Activated CD4-positive, alpha-beta T cell treated with anti-CD3 and anti-CD28 coated beads for 48 hours (primary cell): ENCODE data around the gene KSR2.
A peak's percentile ranks its signal among the peaks of the same experiment; 100 is the strongest.
"Not testable (repeated sequence)": the region's sequence is repeated elsewhere in the genome, so short reads cannot be mapped to it uniquely, and the experiment has no call there.

Experiments
- DNase-seq: peaks from one replicate; pipeline ENCODE4 v3.0.0-alpha.2; 2020

KSR2 gene

DNA sequence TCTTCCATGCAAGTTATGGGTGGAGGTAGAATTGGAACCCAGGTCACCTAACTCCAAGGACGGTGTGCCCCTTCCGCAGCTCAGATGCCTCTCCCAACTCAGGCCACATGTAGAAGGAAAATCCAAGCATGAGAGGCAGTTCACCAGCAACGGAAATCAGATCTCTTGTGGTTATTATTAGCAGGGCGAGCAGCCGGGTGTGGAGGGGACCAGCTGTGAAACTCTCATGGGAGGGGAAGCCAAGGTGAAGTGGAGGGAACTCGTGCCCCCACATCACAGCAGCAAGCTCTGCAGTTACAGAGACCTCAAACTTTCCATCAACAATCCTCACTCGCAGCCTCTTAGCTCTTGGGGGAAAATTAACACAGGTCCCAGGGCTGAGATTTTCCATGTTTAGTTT is 79.7 kb downstream of the KSR2 start:
- DNase-seq, result no peak

DNA sequence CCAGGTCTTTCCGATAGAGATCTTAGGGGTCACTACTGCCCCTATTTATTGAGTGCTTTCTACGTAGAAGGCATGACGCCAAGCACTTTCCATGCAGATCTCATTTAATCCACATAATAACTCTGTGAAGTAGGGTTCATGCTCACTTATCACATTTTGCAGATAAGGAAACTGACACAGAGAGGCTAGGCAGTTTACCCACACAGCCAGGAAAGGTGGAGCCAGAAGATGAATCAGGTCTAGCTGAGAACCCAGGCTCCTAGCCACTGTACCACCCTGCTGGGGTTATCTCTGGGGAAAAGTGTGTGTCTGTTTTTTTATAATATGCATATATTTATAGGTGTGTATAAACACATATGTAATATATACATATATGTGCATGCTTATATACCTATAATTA is 83.6 kb downstream of the KSR2 start:
- no peak for DNase-seq

DNA sequence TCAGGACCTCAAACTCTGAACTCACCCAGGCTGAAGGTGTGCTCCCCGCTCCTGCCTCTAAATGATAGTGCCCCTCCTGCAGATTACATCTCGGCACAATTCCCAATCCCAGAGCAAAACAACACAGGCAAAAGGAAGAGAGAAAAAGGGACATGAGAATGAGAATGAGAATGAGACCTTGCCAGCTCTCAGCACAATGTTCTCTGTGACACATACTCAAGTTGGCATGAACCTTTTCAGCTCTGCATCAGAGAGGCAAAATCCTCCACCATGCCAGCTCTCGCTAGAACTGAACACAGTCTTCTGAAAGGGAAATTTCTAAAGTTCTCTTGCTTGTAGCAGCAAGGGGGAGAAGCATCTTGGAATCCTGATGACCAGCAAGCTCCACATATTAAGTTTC is 84.6 kb downstream of the KSR2 start:
- DNase-seq, result no peak

DNA sequence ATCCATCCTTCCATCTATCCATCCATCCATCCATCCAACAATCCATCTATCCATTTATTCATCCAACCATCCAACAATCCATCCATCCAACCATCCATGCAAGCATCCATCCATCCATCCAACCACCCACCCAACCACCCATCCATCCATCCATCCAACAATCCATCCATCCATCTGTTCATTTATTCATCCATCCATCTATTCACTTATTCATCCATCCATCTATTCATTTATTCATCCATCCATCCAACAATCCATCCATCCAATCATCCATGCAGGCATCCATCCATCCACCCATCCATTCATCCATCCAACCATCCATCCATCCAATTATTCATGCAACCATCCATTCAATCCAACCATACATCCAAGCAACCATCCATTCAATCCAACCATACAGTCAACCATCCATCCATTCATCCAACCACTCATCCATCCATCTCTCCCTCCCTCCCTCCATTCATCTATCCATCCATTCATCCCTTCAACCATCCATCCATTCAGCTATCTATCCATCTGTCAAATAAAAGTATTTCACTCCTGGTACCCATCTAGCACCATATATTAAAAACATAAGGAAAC is 86.1 kb downstream of the KSR2 start:
- DNase-seq, result no peak

DNA sequence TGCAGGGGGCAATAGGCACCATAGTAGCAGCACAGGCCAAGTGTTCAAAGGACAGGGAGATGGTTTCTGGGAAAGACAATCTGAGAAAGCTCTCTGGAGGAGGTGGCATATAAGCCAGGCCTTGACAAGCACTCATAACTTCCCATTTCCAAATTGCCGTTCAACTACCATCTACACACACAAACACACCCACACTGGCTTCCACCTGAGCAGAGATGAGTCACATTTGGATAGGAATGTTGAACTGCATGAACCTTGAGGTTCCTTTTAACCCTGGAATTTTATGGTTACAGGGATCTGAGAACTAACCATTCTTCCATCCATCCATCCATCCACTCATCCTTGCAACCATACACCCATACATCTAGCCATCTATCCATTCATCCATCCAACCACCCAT is 86.6 kb downstream of the KSR2 start:
- DNase-seq, result no peak

DNA sequence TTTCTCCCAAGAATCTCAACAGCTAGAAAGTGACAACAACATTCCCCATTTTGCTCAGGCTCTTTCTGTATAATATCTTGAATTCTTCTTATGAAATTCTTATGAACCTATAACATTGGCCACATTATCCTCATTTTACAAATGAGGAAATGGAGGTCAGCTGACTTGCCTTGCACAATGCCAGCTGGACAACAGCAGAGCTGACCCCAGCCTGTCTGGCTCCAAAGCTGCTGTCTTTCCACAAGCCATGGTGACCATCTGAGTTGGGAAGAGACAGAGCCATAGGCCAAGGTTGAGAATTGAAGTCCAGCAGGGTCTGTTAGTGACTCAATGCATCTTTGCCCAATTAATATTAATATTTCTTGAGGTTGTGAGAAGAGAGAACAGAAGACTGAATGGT is 87.3 kb downstream of the KSR2 start:
- no peak for DNase-seq

DNA sequence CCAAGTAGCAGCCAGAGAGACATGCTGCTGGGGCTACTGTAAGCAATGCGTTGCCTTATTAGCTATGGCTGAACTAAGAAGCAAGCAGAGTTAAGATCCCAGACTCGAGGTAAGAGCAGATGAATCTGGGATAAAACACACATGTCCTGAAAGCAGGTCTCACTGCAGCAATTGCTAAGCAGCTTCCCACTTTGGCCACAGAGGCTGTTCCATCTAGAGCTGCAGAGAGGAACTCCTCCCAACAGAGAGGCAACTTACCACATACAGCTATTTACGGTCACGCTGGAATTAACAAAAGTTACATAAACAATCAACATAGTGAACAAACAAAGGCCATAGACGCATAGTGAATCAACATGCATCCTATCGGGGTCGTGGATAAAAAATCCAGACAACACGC is 90.2 kb downstream of the KSR2 start:
- DNase-seq, result no peak

DNA sequence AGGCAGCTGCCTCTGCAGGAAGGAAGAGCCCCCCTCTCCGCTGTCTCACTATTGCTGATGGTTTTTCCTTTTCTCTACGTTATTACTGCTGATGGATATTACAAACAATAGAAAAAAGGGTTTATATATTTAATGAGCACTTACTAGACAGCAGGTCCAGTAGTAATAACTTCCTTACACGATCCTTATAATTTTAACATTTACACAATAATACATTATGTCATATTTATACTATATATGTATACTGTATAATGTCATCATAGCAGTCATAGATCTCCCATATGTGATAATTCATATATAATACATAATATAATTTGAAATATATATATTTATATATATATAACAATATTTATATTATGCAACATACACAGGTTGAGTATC is 92.4 kb downstream of the KSR2 start:
- no peak for DNase-seq

DNA sequence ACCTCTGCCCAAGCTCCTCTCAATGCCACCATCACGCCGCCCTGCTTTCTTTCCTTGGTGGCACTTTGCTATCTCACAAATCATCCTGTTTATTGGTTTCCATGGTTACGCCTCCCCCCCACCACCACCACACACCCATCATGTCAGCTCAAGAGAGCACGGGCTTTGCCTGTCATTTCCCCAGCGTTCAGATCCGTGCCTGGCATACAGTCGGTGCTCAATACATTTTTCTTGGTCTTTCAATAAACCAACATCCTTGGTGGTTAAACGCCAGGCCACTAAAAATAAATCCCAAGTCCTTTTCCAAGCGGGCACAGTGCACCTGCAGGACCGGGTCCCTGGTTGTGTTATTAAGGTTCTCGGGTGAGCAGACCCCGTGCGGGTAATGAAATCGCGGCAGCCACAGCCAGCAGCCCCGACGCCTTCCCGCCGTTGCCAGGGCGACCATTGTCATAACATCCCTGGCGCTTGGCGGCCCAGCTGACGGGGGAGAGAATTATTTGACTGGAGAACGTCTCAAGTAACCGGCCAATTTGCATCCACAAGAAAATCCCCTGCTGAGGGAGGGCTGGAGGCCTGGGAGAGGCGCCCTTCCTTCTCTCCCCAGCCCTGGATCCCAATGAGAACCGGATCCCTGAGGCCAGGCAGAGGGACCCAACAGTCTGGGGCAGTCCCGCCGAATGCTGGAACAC is 92.9 kb downstream of the KSR2 start:
- DNase-seq, result peak; percentile 57

DNA sequence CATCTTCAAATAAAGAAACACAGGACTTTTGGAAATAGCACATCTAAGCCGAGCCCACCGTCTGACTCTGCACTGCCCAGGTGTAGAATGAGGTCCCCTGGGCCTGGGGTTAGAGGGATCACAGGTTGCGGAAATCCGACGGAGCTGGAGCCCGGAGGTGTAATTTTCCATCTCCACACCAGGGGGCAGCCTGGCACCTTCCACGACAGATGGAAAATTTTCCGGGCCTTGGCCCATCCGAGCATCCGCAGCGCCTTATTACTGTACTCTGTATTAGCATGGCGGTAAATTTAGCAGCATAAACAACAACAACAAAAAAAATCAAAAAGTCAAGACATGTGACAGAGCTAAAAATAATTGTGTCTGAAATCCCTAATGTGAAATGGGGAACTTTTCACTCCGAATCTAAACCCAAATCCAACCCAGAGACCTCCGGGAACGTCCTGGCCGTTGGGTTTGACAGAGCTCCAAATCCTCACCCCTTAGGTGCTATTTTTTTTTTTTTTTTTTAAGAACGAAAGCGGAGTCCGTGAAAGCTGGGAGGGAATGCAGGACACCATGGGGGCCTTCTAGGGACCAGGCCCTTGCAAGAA is 93.9 kb downstream of the KSR2 start:
- DNase-seq, result peak; percentile 85

DNA sequence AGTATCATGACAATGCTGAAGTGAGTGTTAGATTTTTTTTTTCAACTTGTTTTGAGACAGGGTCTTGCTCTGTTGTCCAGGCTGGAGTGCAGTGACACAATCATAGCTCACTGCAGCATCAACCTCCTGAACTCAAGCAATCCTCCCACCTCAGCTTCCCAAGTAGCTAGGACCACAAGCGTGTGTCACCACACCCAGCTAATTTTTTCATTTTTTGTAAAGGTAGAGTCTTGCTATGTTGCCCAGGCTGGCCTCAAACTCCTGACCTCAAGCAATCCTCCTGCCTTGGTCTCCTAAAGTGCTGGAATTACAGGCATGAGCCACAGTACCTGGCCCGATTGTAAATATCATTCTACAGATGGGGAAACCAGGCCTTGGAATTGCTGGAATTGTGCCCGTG is 94.6 kb downstream of the KSR2 start:
- not testable (repeated sequence) for DNase-seq

DNA sequence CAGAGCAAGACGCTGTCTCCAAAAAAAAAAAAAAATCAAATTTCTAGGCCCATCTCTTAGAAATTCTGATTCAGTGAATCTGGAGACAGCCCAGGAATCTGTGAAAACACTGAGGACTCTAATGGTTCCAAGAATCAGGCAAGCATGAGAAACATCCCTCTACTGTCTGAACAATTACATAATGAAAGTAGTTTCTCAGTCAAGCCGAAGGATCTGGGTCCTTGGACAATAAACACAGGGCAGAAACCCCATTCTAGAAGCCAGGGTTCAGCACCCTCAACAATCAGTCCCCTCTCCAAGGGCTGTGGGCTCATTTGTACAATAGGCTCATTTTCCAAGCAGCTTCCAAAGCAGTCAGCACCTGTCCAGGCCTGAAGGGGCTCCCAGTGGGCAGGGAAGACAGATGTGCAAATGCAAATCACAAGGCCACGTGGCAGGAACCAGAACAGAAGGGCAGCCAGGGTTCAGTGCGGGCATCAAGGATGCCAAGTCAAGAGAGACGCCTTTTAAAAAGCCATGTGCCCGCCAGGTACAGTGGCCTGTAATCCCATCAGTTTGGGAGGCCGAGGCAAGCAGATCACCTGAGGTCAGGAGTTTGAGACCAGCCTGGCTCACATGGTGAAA is 96.1 kb downstream of the KSR2 start:
- no peak for DNase-seq

DNA sequence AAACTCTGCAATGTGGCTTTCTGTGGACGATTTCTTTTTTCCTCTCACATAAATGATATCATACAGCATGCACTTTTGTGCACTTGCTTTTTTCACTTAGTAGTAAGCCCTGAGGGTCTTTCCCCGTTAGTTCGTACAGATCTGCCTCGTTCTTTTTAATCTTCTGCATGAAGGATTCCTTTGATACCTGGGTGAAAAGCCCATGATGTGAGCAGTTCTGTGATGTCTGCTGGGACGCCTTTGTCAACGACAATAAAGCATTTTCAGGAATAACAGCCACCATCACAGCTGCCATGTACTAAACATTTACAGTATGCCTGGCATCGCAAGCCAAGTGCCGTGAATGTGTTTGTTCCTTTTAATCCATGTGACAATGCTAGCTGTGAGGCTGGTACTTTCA is 99.2 kb downstream of the KSR2 start:
- DNase-seq, result no peak

DNA sequence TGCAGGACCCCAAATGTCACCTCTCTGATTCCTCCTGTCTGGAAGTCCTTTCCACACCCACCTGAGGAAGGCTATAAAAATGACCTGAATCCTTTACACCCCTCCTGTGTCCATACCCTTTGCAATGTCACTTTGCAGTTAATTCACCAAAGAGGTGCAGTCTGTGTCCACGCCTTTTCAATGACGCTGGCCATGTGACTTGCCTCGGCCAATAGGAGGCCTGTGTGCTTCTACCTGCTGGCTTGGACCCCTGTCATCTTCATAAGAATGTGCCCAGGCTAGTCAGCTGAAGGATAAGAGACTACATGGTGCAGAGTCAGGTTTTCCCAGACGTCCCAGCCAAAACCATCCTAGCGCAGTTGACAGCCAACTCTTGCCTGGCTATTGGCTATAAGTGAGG is 101.4 kb downstream of the KSR2 start:
- no peak for DNase-seq

DNA sequence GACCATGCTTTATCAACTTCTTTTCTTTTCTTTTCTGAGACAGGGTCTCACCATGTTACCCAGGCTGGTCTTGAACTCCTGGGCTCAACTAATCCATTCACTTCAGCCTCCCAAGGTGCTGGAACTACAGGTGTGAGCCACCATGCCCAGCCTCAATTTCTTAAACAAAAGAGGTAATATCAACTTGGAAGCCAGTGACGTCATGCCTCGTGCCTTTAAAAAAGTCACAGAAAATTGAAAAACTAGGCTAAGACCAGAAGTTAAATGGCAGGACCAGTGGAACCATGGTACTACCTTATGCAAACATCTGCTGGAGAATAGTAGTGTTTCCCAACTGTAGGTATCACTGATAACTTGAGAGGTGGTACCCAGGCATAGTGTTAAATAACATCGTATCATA is 103.3 kb downstream of the KSR2 start:
- no peak for DNase-seq

DNA sequence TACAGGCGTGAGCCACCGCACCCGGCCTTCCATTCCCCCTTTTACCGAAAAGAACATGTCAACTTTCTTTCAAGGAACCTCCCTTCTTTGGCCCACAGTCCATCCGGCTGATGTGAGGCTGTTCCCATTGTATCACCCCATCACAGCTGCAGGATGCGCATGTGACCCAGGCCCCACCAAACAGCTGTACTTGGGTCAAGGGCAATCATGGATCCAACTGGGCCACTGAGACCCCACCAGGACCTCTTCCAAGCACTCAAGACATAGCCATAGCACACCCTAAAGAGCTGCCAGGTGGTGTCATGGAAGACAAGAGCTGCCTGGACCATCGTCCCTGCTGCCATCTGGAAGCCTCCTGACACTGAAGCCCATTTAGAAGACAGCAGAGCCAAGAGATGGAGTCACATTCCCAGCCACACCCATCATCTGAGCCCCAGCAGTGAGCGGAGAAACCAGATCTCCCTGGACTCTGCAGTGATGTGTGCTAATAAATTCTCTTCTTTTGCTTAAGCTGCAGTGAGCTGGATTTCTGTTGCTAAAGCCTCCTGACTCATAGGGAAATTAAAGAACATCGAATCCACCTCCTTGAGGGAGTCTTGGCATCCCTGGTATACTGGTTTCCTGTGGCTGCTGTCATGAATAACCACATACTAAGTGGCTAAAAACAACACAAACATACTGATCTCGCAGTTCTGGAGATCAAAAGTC is 105.6 kb downstream of the KSR2 start:
- DNase-seq, result no peak

DNA sequence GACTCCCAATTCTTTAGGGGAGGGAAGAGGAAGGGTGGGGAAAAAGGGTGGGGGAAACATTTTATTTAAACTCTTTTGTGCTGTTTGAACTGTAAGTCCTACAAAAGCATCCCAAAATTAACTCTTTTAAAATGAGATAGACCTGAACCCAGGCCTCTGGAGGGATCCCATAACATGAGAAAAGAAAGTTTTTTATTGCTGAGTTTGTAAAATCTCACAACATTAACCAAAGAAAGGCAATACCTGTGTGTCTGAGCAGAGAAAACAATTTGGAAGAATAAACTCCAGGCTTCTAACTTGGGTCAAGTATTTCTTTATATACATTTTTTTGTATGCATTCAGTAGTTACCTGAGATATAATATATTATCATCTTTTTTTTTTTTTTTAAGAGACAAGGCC is 107.1 kb downstream of the KSR2 start:
- DNase-seq, result no peak

DNA sequence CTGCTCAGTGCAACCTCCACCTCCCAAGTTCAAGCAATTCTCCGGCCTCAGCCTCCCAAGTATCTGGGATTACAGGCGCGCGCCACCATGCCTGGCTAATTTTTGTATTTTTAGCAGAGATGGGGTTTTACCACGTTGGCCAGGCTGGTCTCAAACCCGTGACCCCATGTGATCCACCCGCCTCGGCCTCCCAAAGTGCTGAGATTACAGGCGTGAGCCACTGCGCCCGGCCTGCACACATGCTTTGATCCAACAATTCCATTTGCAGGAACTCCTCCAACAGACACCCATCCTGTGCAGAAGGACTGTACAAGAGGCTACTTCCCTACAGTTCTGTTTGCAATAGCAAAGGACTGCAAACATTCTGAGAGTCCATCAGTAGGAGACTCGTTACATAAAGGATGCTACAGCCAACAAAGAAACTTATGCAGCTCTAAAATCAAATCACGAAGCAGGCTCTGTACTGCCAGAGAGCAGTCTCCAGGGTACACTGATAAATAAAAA is 108.0 kb downstream of the KSR2 start:
- DNase-seq, result not testable (repeated sequence)

DNA sequence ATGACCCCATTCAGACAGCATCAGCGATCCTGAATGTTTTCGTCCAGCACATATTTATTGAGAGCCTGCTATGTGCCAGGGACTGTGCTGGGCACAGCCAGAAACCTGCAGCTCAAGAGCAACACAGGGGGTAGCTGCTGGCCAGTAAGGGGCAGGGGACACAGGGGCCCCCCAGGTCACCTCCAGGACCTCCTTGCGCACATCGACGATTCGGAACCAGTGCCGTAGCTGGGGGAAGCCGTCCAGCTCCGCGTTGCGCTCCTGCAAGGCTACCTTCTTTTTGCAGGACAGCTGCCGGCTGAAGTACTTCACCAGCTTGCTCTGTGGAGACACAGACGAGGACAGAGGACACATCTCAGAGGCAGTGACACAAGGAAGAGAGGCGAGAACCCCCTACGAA is 108.7 kb downstream of the KSR2 start:
- no peak for DNase-seq

DNA sequence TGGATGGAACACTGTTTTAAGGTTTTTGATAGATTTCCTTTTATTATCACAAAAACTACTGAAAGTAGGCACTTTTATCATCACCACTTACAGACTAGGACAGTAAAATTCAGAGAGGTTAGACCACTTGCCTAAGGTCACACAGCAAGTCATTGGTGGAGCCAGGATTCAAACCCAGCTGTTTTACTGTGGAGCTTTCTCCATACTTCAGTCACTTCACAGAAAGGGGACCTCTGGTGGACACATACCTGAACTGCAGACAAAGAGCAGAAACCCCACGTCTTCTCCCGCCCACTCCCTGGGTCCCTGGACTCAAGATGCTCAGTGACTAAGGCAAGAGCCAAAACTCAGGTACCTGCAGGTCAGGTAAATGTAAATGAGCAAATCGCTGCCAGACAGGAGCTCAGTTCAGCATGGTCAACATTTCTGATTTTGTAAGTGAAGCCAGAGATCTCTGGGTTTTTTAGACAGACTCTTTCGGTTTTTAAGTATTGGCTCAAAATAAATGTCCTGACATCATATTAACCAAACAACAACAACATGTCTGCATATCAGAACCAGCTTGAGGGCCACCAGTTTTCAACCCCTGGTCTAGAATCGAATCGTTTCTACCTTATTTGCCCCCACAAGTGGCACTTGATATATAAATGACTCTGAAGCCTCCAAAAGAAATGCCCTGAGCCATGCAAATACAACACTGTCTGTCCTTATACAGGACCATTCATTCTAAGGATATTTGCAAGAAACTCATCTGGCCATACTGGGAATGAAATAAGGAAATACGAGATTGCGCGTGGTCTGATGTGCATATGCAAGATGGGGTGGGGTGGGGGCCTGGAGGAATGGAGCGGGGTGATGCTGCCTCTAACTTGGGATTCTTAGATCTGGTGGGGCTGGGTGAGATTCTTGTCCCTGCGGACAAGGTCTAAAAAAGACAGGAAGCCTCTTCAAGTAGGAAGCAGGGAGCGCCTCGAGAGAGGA is 110.9 kb downstream of the KSR2 start:
- peak; percentile 79 for DNase-seq

DNA sequence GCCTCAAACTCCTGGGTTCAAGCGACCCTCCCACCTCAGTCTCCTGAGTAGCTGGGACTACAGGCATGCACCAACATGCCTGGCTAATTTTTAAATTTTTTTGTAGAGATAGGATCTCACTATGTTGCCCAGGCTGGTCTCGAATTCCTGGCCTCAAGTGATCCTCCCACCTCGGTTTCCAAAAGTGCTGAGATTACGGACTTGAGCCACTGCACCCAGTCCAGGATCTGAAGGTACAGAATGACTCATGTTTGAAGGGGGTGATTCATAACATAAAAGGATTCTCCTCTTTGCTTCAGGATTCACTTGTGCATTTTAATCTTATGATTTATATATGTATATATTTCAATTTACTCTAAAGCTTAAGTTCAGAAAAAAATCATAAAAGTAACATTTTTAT is 111.7 kb downstream of the KSR2 start:
- not testable (repeated sequence) for DNase-seq

DNA sequence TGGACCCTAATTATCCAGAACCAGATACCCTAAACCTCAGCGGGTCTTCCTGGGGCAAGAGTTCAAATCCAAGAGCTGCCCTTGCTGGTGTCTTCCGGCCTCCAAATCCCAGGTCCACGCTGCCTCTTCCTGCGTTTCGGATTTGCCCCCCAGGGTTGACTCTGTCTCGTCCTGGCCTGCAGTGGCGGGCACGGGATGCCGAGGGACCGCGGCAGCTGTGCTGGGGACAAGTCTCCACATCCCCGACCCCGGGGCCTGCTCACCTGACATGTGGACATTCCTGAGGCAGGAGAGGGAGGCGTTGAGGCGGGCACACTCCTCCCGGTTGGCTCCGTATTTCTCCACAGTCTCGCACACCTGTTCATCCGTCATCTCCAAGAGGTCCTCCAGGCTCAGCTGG is 113.6 kb downstream of the KSR2 start:
- DNase-seq, result no peak
